NOMO-1 treated with DMSO at 0.1 percent for 48 hours (cell line): ENCODE measurements around the gene SBF2.
"Not testable (repeated sequence)": the region's sequence is repeated elsewhere in the genome, so short reads cannot be mapped to it uniquely, and the experiment has no call there.

Experiments
- DNase-seq: peaks from one replicate; lab custom pipeline; 2025; ENCODE audit not compliant: unreplicated experiment; lab: John Stamatoyannopoulos, UW

Gene SBF2

GRCh38 chr11:9962722-9963121 is 331.3 kb downstream of the SBF2 start:
- DNase-seq: peak; percentile 2

GRCh38 chr11:9957072-9957471 is 336.9 kb downstream of the SBF2 start:
- DNase-seq: no peak

DNA sequence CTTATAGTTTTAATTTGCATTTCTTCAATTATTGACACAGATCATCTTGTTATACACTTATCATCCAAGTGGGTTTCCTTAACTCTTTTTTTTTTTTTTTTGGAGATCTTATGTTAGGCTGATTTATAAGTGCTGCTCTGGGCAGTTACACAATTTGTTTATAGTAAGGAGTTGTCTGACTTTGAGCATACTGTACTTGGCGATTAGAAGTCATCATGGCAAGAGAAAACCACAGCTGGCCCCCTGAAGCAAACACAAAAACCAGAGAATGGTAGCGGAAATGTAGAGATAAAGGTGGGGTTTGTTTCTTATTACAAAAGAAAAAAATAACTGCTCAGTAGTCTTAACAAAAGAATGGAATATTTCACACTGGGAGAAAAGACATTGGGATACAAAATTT is 337.5 kb downstream of the SBF2 start:
- no peak for DNase-seq

GRCh38 chr11:9955391-9955790 is 338.6 kb downstream of the SBF2 start:
- DNase-seq: no peak

DNA sequence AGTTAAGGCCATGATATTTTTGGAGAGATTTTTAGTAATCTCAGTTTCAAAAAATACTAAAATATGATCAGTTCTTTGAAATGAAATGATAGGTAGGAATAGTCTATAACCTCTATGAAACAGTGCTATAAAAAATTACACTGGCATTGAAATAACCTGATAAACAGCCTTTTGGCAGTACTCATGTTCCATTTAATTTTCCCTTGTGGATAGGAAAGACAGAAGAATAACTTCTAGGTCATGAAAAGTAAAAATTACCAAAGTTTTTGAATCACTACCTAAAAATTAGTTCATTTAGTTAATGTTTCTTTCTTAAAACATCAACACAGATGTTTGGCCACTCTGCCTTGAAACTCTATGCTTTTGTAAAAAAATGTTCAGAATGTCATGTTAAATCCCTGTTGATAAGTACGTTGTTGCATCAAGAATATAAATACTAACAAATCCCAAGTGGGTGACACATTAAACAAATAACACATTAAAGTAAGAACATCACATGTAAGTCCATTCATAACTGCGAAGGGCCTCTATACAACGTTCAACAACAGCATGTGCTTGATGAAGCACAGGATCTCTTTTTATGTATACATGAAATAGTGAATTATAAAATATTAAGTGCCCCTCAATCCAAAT is 339.9 kb downstream of the SBF2 start:
- DNase-seq: no peak

DNA sequence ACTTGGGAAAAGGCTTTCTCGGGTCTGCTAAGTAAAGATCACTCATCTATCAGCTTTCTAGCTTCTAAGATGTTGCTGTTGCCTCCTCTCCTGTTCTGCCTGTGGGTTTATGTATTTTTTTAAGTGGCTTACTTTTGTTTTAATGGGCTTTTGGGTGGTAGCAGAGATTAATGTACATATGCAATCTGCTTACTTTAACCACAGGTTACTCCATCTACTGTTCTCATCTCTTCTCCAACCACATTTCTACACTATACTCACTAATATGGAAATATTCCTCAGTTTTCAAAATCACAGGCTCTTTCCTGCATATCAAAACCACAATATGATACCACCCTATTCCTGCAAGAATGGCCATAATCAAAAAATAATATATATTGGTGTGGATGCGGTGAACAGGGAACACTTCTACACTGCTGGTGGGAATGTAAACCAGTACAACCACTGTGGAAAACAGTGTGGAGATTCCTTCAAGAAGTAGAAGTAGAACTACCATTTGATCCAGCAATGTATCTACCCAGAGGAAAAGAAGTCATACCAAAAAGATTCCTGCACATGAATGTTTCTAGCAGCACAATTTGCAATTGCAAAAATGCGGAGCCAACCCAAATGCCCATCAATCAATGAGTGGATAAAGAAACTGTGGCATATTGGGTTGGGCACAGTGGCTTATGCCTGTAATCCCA is 341.4 kb downstream of the SBF2 start:
- no peak for DNase-seq

- no peak for DNase-seq
Observed at GRCh38 chr11:9951807-9952206, 342.2 kb downstream of the SBF2 start.

DNA sequence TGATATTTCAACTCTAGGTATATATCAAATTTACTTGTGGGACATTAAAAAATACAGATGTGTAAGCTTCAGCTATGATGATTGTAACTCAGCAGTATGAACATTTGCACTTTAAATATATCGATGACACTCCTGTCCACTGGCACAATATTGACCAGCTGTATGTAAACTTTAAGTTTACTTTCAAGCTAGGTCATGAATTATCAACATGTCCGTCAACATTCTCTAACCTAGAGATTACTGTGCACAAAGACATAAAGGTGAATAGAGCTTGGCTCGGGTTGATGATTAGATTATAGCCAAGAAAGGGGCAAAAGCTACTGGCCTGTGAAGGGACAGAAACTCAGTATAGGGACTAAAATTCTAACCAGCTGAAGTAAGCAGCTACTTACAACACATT is 343.6 kb downstream of the SBF2 start:
- no peak for DNase-seq

- DNase-seq: no peak
Observed at GRCh38 chr11:9947231-9947864, 346.7 kb downstream of the SBF2 start.

DNA sequence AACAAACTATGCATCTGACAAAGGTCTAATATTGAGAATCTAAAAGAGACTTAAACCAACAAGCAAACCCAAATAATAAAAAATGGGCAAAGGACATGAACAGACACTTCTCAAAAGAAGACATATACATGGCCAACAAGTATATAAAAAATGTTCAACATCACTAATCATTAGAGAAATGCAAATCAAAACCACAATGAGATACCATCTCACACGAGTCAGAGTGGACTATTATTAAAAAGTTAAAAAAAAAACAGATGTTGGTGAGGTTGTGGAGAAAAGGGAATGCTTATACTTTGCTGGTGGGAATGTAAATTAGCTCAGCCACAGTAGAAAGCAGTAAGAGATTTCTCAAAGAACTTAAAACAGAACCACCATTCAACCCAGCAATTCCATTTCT is 348.3 kb downstream of the SBF2 start:
- not testable (repeated sequence) for DNase-seq

DNA sequence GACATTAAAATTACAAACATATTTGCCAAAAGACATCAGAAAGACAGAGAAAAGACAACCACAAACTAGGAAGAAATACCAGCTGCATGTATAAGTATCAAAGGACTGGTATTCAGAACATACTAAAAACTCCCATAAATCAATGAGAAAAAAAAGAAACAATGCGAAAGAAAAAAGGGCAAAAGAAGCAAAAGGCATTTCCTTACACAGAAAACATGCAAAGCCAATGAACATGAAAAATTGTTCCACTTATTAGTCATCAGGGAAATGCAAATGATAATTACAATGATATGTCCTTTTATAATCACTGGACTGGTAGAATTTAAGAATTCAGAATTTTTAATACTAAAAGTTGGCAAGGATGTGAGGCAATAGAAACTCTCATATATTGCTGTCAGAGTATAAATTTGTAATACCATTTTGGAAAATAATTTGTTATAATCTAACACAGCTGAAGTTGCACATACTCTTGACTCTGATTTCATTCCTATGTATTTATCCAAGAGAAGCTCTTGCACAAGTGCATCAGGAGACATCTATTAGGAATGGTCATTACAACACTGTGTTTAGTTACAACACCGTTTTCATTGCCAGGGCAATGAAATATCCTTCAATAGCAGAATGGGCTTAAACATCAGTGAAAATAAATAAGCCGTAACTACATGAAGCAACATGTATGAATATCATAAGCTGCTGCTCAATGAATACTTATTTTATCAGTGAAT is 350.5 kb downstream of the SBF2 start:
- DNase-seq: no peak

- no peak for DNase-seq
Observed at GRCh38 chr11:9941991-9942390, 352.0 kb downstream of the SBF2 start.

GRCh38 chr11:9939150-9939549 is 354.9 kb downstream of the SBF2 start:
- DNase-seq: not testable (repeated sequence)

DNA sequence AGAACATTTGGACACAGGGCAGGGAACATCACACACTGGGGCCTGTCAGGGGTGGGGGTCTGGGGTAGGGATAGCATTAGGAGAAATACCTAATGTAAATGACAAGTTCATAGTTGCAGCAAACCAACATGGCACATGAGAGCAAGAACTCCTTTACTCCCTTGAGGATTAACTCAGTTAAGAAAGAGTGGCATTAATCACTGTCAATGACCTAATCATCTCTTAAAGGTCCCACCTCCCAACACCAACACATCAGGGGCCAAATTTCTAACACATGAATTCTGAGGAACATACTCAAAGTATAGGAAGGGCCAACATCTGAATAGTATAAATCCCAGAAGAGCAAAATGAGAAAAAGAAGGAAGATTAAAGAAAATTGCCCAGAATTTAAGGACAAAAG is 357.3 kb downstream of the SBF2 start:
- DNase-seq: no peak

GRCh38 chr11:9932843-9933242 is 361.2 kb downstream of the SBF2 start:
- DNase-seq: not testable (repeated sequence)

DNA sequence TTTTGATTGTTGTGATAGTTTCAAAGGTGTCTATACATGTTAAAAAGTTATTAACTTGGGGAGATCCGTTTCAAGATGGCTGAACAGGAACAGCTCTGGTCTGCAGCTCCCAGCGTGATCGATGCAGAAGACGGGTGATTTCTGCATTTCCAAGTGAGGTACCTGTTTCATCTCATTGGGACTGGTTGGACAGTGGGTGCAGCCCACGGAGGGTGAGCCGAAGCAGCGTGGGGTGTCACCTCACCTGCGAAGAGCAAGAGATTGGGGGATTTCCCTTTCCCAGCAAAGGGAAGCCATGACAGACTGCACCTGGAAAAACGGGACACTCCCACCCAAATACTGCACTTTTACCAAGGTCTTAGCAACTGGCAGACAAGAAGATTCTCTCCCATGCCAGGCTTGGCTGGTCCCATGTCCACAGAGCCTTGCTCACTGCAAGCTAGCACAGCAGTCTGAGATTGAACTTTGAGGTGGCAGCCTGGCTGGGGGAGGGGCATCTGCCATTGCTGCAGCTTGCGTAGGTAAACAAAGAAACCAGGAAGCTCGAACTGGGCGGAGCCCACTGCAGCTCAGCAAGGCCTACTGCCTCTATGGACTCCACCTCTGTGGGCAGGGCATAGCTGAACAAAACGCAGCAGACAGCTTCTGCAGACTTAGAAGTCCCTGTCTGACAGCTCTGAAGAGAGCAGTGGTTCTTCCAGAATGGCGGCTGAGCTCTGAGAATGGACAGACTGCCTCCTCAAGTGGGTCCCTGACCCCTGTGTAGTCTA is 363.3 kb downstream of the SBF2 start:
- DNase-seq: not testable (repeated sequence)

DNA sequence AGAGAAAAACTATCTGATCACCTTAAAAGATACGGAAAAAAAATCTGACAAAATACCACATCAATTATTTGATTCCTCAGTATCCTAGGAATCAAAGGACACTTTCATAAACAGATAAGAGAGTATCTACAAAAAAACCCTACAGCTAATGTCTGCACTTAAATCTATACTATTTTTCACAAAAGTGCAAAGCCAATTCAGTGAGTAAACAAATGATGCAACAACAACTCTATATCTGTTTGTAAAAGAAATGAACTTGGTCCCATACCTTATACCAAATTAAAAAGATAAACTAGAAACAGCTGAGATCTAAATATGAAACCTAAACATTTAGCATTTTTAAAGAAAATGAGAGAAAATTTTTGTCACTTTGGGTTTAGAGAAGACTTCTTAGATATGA is 366.3 kb downstream of the SBF2 start:
- DNase-seq: no peak

DNA sequence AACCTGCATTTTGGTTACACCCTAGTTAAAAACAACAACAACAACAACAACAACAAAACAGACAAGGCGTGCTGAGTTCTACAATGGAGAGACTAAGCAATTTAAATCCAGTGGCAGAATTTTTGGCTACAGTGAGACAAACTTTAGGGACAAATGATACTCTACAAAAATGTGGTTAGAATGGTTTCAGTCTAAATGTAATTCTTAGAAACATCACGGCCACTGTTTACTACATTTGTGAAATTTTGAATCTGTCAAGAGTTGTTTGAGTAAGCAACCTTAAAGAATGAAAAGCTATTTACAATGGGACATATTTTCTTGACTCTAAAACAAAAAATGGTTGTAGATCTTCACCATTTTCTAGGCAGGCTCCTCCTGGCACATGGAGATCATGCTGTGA is 370.7 kb downstream of the SBF2 start:
- DNase-seq: no peak

- DNase-seq: no peak
Observed at GRCh38 chr11:9922806-9923205, 371.2 kb downstream of the SBF2 start.

DNA sequence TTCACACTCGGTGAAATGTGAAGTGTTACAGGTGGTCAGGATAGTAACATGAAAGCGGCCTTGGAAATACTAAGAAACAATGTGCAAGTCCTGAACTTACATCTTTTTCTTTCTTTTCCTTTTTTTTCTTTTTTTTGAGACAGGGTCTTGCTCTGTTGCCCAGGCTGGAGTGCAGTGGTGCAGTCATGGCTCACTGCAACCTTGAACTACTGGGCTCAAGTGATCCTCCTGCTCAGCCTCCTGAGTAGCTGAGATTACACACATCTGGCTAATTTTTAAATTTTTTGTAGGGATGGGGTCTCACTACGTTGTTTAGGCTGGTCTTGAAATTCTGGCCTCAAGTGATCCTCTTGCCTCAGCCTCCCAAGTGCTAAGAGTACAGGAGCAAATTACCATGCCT is 377.5 kb downstream of the SBF2 start:
- DNase-seq: no peak

- no peak for DNase-seq
Observed at GRCh38 chr11:9914064-9914463, 380.0 kb downstream of the SBF2 start.
